GM19099 (cell line): Measurements from ENCODE around the gene CSF1.

ENCODE experiments used
- POLR2A ChIP-seq: IDR thresholded peaks from 3 replicates; pipeline ENCODE4 v1.6.1; 2011; ENCODE audit warnings: low read depth; ENCODE audit not compliant: insufficient read length; ENCODE audit errors: extremely low read depth

CSF1 gene

GRCh38 chr1:109892561-109893368 lies 17.9 kb upstream of the CSF1 start:
- TF ChIP-seq POLR2A, result no peak

- TF ChIP-seq POLR2A, result no peak
Measured at GRCh38 chr1:109893532-109894171, 17.0 kb upstream of the CSF1 start.

DNA sequence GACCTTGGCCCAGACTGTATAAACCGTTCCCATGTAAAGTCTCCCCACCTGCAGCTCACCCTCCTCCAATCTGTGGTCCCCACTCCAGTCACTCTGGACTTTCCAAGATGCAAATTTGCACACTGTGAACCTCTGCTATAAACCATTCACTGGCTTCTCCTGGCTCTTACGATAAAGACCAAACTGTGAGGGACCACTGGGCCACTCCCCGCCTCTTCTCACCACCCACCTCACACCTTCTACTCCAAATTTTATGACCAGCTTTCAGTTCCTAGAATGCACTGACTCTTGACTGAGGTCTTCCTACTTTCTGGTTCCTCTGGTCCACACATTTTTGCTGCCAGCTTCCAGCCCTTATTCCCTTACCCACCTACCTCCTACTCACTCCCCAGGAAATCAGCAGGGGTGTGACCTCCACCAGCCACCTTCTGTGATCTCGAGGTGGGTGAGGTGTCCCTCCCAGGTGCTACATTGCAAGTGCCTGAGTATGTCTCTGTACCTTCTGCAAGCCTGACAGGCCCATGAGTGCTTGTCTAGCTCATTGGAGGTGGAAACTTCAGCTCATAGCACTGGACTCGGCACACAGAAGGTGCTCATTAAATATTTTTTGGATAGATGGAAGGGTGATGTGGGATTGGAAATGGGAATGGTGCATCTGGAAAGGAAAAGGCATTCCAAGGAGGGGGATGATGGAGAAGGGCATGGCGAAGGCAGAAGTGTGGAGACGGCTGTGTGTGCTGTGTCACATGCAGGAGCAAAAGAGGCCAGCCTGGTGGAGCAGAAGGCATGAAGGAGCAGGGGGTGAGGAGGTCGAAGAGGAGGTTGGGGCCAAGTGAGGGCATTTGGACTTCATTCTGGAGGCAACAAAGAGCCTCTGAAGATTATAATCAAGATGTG lies 15.6 kb upstream of the CSF1 start:
- TF ChIP-seq POLR2A, result no peak

DNA sequence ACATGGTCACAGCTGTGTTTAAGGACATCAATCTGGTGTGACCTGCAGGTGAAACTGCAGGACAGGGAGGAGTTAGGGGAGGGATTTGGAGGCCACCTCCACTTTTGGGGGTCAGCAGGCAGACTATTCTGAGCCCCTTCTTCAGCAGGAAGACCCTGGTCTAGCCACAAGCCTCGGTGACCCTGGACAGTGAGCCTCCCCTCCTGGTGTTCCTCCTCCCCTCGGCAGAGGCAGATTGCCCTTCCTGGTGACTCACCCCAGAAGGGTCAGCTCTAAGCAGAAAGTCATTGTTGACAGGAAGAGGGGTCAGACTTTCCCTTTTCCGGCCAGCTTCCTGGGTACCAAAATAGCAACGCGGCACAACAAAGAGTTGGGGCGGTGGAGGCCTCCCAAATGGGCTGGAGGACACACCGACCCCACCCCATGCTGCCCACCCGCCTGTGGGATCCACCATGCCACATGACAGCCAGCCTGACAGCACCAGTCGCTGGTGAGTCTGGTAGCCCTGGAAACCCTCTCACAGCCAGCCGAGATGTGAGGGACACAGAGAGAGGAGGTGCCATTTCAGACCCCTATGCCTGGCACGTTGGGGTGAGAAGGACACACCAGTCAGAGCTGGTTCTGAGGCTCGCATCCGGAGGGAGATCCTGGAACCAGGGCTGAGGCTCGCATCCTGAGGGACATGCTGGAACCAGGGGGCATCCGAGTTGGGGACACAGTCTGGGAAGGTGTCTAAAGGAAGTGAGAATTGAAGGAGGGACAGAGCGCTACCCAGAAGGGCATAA lies 14.7 kb upstream of the CSF1 start:
- no peak for TF ChIP-seq POLR2A

GRCh38 chr1:109896681-109897080 lies 14.0 kb upstream of the CSF1 start:
- no peak for TF ChIP-seq POLR2A

DNA sequence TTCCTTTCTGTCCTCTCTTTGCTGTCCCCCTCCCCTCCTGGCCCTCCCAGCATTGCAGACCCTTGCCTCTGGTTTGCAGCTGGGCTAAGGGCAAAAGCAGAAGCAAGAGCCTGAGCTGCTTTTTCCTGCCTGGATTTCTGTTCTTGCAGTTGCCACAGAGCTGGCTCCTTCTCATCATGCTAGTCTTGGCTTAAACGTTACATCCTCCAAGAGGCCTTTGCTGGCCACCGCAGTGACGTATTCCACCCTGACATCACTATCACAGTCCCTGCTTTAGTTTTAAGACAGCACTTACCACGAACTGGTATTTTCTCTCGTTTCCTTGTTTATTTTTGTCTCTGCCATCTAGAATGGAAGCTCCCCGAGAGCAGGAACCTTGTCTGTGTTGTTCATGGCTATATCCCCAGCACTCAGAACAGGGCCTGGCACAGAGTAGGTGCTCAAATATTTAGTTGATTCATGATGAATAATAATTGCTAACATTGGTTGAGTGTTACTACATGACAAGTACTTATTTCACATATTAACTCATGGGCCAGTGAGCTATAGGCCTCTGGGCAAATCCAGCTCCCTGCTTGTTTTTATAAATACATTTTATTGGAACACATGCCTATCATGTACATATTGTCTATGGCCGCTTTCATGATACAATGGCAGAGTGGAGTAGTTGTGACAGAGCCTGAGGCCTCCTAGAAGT lies 13.2 kb upstream of the CSF1 start:
- no peak for TF ChIP-seq POLR2A

- no peak for TF ChIP-seq POLR2A
Measured at GRCh38 chr1:109898842-109899241, 11.8 kb upstream of the CSF1 start.

DNA sequence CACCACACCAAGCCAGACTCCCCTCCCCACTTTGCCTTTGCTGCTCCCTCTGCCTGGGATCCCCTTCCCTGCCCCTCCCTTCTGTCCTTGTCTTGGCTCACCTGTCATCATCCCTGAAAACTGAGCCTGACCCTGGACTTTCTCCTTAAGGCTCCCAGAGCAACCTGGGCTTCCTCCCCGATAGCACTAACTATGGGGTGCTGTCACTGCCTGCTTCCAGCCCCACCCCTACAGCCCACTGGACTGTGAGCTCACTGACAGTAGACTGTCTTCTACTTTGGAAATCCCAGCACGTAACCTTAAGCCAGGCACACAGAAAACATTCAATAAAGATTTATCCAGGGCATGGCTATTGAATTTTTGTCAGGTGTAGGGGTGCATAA lies 9.5 kb upstream of the CSF1 start:
- TF ChIP-seq POLR2A, result no peak

DNA sequence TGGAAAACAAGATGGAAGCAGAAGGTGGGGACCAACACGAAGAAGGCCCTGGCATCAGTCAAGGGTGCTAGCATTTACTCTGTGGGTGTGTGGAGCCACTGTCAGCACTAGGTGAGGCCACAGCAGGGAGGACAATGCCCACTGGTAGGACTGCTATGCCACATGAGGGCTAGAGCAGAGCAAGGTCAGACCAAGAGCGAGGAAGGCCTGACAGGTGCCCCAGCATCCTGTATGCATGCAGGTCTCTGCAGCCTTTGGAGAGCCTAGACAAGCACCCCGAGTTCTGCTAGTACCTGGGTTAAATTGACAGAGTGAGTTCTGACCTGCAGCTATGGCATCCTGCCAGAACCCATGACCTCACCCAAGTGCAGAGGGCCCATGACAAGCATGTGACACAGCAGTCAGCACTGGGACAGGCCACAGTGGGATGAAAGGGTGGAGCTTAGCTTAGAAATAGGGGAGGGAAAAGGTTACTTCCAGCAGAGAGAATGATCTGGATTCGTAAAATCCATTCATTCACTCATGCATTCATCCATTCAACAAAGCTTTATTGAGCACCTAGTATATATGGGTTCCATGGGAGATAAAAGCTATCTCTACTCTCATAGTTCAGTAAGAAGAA lies 9.0 kb upstream of the CSF1 start:
- TF ChIP-seq POLR2A, result no peak

DNA sequence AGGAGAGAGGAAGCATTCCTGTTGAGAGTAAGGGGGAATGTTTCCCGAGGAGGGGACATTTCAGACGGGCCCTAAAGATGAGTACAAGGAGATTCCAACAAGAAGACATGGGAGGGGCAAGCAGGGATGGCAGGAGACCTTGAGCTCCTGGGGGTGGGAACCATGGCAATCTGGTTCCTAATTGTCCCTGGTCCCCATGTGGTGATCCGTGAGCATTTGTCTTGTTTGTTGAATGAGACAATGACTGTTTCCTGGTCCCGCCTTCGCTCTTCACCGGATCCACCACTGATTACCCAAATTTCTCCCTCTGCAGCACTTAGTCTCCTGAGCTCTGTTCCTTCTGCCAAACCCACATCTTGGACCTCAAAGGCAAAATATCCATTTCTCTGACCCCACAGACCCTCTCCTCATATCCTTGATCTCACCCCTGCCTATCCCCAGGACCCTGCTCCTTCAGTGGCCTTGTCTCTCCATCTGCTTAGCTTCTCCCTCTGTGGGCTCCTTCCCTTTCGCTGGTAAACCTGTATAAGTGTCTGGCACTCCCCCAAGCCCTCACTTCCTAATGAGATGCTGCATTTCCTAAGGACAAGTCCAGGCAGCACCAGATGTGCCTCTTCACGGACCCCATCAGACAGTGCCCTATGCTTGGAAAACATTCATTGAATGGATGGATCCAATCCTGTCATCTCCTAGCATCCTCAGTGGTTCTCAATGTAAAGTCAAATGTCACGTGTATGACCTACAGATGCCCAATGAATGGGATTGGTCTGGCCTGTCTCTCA lies 8.3 kb upstream of the CSF1 start:
- TF ChIP-seq POLR2A, result no peak

- no peak for TF ChIP-seq POLR2A
Measured at GRCh38 chr1:109903376-109903930, 7.2 kb upstream of the CSF1 start.

DNA sequence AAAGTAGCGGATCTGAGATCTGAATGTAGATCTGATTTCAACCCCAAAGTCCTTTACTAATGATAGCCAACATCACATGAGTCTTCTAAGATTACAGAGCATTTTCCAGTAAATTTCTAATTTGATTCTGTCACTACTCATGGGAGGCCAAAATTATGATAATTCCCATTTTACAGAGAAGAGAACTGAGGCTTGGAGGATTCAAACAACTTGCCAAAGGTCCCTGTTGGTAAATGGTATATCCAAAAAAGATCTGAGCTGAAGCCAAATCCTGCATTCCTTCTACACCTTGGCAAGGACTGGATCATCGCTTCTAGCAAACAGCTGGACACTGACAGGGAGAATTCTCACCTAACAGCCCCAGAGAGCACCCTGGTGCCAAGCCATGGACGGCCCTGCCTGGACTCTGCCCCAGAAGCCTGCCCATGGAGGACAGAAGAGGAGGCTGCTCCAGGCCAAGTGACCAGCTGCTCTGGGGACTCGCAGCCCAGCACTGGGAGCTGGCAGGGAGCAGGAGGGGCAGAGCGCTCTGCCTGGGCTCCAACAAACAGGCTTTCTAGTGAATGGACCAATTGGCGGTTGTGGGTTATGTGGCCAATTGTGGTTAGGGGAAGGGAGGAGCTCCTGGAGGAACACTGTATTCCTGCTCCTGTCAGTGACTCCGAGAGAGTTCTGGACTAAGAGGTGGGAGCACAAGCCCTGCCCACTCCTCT lies 6.4 kb upstream of the CSF1 start:
- TF ChIP-seq POLR2A, result no peak
